Ramos (cell line): ENCODE measurements around the gene IRS2.
"Not testable (repeated sequence)": the region's sequence is repeated elsewhere in the genome, so short reads cannot be mapped to it uniquely, and the experiment has no call there.

Source experiments
- in situ Hi-C: fragments of 300-500 bp; cut with MboI; formaldehyde crosslinking; loops from one replicate; pipeline ENCODE4 v1.14.3; 2022; ENCODE audit warnings: low sequenced_read_pairs; ENCODE audit not compliant: unreplicated experiment

IRS2 gene

GRCh38 chr13:109786457-109787134 is at the start of gene IRS2:
IRS2 (minus strand) TSS chr13:109786583; CDS start chr13:109786053, 530 bp downstream.
- in situ Hi-C loops: no loop called here

GRCh38 chr13:109834973-109835720 is 48.8 kb upstream of the IRS2 start:
- in situ Hi-C loops: no loop called here

DNA sequence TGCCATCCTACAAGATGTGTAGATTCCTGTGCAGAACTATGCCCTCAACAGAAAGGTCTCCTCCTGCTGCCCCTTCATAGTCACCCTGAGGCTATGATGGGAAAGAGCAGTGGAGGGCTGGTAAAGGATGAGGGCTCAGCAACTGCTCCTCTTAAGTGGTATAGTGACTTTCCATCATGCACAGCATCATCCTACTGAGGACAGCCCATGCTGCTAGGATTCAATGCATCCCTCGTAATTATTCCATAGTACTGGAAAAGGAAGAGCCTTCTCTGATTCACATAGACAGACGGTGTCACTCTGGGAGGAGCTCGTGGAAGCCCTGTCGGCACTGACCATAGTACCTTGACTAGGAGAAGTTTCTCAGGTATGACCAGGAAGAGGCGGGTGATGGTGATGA is 47.6 kb upstream of the IRS2 start:
- in situ Hi-C loops: no loop called here

DNA sequence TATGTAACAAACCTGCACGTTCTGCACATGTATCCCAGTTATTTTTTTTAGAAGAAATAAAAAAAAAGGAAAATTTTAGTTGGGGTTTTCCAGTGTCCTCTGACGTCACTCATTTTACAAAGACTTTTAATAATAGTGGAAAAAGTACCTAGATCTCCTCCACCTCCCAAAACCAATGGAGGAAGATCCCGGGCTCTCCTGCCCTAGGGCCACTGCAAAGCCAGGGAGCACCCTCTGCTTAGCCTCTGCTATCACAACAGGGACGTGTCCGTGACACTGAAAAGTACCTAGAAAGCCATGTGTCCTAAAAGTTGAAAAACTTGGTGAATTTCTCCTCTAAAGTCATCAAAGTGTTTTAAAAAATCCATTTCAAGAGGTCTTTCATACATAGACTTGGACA is 46.7 kb upstream of the IRS2 start:
- in situ Hi-C loops: no loop called here

DNA sequence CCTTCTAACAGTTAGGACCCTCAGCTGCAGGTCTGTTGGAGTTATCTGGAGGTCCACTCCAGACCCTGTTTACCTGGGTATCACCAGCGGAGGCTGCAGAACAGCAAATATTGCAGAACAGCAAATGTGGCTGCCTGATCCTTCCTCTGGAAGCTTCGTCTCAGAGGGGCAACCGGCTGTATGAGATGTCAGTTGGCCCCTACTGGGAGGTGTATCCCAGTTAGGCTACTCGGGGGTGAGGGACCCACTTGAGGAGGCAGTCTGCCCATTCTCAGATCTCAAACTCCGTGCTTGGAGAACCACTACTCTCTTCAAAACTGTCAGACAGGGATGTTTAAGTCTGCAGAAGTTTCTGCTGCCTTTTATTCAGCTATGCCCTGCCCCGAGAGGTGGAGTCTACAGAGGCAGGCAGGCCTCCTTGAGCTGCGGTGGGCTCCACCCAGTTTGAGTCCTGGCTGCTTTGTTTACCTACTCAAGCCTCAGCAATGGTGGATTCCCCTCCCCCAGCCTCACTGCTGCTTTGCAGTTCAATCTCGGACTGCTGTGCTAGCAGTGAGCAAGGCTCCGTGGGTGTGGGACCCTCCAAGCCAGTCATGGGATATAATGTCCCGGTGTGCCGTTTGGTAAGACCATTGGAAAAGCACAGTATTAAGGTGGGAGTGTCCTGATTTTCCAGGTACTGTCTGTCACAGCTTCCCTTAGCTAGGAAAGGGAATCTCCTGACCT is 42.4 kb upstream of the IRS2 start:
- in situ Hi-C loops: not testable (repeated sequence)

DNA sequence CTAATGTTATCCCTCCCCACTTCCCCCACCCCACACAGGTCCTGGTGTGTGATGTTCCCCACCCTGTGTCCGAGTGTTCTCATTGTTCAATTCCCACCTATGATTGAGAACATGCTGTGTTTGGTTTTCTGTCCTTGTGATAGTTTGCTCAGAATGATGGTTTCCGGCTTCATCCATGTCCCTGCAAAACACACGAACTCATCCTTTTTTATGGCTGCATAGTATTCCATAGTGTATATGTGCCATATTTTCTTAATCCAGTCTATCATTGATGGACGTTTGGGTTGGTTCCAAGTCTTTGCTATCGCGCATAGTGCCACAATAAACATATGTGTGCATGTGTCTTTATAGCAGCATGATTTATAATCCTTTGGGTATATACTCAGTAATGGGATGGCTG is 36.8 kb upstream of the IRS2 start:
- in situ Hi-C loops: not testable (repeated sequence)

DNA sequence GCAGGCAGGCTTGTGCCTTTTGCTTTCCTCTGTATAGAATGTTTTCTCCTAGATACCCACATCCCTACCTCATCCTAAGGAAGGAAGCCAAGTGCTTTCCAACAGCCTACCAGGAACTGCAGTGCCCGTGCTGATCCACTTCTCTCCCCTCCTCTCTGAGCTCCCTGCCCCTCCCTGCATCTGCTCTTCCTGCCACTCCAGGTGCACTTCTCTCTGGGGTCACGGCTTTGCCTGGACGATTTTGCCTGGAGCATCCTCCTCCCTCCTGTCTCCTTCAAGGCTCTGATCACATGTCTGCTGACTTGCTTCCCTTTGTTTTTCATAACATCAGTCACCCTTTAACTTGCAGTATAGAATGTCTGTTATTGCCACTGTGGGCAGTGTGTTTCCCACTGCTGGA is 34.7 kb upstream of the IRS2 start:
- in situ Hi-C loops: no loop called here

- in situ Hi-C loops: no loop called here
Observed at GRCh38 chr13:109819874-109820273, 33.5 kb upstream of the IRS2 start.

DNA sequence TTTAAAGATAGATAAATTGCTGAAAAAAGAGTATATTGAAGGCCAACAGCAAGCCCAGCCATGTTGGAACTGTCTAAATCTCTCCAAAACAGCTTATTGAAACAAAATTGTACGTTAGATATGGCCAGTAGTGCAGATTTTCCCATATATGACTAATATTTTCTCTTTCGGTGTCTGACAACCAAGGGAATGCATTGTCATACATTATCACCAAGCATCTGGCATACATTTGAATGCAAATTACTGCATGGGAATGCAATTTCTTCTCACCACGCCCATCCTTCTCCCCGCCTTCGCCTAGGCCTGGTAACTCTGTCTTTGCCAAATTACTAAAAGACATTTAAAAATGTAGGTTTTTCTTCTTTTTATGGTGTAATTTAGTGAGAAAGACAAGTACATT is 32.5 kb upstream of the IRS2 start:
- in situ Hi-C loops: no loop called here

GRCh38 chr13:109817591-109818535 is 31.5 kb upstream of the IRS2 start:
- in situ Hi-C loops: no loop called here

GRCh38 chr13:109816808-109817203 is 30.4 kb upstream of the IRS2 start:
- in situ Hi-C loops: no loop called here

DNA sequence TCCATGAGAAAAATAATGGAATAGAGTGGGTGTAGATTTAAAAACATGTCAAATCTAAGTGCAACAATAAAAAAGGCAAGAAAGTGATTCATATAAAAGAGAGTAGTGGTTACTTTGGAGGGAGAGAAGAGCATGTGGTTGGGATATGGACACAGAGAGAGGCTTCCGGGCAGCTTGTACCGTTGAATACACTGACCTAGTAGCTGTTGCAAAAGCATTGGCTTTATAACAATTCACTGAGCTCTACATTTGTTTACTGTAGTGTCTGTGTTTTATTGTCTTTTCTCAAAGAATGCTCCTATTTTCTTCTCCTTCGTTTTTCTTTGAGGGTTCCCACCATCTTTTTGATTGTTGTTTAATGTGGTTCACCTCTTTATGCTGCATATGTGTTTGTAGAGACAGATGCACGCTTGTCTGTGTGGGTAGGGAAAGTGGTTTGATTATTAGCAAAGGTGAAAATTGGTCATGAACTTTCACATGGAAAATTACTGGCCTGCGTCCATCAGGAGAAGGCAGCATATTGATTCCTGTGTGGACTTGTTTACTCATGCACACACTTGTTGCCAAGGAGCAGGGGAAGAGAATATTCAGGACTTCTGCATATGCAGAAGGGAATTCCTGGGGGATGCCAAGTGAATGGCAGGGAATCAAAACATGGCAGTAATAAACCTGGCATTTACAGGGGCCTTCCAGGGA is 29.9 kb upstream of the IRS2 start:
- in situ Hi-C loops: no loop called here

DNA sequence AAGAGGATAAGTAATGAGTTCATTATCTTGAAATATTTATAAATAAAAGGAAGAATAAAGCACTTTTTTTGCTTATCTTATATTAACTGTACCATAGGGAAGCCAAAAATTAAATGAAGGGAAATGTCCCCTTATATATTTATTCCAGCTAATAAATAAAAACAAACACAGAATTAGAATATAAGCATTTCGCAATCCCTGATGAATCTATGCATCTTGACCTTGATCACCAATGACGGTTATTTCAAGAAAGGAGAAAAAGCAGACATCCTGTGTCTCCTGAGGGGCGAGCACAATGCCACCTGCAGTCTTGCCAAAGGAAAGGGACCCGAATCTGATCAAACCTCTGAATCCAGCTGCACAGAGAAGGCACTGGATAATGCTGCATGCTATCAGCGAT is 29.3 kb upstream of the IRS2 start:
- in situ Hi-C loops: no loop called here

- in situ Hi-C loops: no loop called here
Observed at GRCh38 chr13:109813663-109814062, 27.3 kb upstream of the IRS2 start.

GRCh38 chr13:109812382-109812781 is 26.0 kb upstream of the IRS2 start:
- in situ Hi-C loops: no loop called here

DNA sequence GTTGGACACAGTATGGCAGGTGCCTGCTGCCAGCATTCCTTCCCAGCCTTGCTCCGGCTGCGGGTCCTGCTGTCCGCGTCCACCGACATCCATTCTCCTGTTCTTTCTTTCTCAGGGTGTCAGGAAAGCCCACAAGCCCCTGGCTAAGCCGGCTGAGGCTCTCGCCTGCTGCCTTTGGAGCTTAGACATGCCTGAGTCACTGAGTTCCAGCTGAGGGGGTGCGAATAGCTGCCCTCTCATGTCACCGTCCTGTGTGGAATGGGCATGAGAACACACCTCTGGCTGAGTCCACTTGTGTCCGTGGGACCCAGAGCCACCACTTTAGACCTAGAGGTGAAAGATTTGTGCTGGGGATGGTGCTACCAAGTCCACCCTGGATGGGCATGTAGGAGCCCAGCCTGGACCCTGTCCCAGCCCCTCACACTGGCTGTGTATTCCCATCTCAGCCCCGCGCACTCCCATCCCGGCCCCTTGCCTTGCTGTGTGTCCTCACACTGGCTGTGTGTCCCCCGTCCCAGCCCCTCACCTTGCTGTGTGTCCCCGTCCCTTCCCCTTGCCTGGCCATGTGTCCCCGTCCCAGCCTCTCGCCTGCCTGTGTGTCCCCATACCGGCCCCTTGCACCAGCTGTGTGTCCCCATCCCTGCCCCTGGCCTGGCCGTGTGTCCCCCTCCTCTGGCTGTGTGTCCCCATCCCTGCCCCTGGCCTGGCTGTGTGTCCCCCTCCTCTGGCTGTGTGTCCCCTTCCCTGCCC is 24.6 kb upstream of the IRS2 start:
- in situ Hi-C loops: no loop called here

DNA sequence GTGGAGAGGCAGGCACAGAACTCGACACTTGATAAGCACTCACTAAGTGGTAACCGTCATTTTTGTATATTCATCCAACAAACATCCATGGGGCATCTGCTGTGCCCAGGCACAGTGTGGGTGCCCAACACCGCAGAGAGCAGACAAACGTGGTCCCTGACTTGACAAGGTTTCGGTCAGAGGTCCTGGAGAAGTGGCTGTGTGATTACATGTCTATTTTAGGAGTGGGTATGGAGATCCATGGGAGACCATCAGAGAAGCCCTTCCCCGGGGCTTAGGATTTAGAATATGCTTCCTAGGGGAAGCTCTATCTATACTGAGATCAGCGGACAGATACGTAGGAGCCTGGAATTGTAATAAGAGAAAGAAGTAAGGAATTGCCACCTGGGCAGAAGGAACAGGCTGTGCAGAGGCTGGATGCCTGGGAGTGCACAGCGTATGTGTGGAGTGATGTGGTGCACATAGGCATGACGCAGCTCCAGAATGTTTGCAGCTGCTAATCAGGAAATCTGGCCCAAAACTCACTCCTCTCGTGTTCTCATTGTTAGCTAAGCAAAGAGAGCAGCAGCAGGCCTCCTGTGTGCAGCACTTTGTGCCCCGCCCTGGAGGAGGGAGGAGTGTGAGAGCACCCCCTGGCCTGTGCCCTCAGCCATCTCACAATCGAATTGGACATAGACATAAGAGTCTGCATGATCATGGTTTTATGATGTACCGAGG is 23.0 kb upstream of the IRS2 start:
- in situ Hi-C loops: no loop called here

- in situ Hi-C loops: no loop called here
Observed at GRCh38 chr13:109807345-109807744, 21.0 kb upstream of the IRS2 start.
